Rectal smooth muscle tissue (tissue), 1 donor: ENCODE data around the gene ANXA2.

Experiments used
- H3K27ac ChIP-seq: one replicate; pipeline ENCODE4 v1.7.0; 2013; ENCODE audit warnings: low read depth, low read length, inconsistent platforms
- H3K27me3 ChIP-seq: one replicate; pipeline ENCODE4 v1.7.0; 2013; ENCODE audit warnings: low read length; ENCODE audit not compliant: control insufficient read depth, insufficient read depth
- H3K36me3 ChIP-seq: one replicate; pipeline ENCODE4 v1.7.0; 2013; ENCODE audit warnings: low read length; ENCODE audit not compliant: control insufficient read depth, insufficient read depth
- H3K4me1 ChIP-seq: one replicate; pipeline ENCODE4 v1.7.0; 2013; ENCODE audit warnings: low read length; ENCODE audit not compliant: control insufficient read depth, insufficient read depth
- H3K4me3 ChIP-seq: one replicate; pipeline ENCODE4 v1.7.0; 2013; ENCODE audit warnings: low read length
- H3K9ac ChIP-seq: one replicate; pipeline ENCODE4 v1.7.0; 2013; ENCODE audit warnings: low read length

ANXA2 gene

DNA sequence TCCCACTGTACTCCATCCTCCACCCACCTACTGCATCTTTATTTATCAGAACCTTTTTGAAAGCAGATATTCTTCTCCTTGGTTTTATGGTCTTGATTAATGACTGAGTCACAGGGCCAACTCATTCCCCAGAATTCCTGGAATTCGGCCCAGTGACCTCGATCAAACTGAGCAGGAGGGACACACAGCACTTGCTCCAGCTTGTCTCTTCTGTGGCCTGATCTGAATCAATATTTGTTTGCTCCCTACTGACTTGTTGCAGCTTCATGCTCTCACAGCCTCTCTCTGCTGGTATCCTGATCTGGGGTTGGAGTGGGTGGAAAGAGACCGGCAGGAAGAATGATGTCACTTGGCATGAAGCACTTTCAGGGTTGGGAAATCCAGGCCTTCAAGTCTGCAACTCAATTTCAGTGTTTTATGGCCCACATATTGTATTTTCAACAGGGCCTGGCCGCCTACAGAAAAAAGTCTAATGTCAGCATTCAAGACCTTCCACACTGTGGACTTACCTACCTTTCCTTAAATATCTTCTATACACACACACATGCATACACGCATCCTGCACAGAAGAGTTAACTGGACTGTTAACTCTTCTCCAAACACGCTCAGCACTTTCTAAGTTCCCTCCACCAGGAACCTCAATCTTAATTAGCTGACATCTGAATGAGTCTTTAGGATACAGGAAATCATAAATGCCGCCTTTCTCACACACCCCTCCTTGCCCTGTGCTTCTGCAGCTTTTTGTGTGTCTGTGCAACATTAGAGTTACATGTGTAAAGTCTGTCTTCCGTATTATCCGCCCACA, 4.6 kb downstream of the ANXA2 start:
- peaks cover 48% of the 10 kb centered on the region for H3K4me1 ChIP-seq
- H3K27me3 ChIP-seq = no peaks in the 10 kb centered on the region
- no peaks in the 10 kb centered on the region for H3K36me3 ChIP-seq
- H3K27ac ChIP-seq = peak overlapping the region; percentile 79
- H3K4me3 ChIP-seq = peak overlapping the region; percentile 14
- no peak overlapping the region for H3K9ac ChIP-seq

- Histone ChIP-seq H3K4me1 (peaks cover 48% of the 10 kb centered on the region), H3K9ac (no peak overlapping the region), H3K4me3 (no peak overlapping the region), H3K27ac (peak overlapping the region; percentile 79), H3K27me3 (no peaks in the 10 kb centered on the region), H3K36me3 (peaks cover under 1% of the 10 kb centered on the region)
Observed at GRCh38 chr15:60392601-60392985, 5.2 kb downstream of the ANXA2 start.

DNA sequence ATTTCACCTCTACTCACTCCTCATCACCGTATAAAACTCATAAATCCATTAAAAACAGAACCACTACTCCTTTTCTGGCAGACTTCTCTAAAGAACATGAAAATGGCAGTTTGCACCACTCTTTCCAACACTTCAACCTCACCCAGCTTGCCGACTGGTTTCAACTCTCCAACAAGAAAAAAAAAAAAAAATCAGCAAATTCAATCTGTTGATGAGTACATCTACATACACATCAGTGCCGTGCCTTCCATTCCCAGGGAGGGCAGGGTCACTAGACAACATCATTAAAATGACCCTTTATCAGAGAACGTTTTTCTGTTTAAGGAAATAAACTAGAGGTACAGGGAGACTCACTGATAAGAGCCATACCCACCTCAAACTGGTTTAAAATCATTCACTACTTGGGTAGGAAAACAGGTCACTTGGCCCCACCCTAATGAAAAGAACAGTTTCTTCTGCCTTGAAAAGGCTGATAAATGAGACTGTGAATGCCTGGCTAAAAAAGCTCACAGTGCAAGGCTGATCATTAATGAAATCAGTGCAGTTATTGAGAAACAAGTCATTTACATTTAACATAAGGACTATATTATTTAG, 6.0 kb downstream of the ANXA2 start:
- H3K36me3 ChIP-seq = peaks cover 2% of the 10 kb centered on the region
- H3K4me3 ChIP-seq = peak overlapping the region; percentile 19
- peak overlapping the region; percentile 11 for H3K9ac ChIP-seq
- peak overlapping the region; percentile 69 for H3K27ac ChIP-seq
- no peaks in the 10 kb centered on the region for H3K27me3 ChIP-seq
- H3K4me1 ChIP-seq = peaks cover 48% of the 10 kb centered on the region

GRCh38 chr15:60390871-60391501, 6.8 kb downstream of the ANXA2 start:
- Histone ChIP-seq H3K36me3 (peaks cover 2% of the 10 kb centered on the region), H3K27me3 (no peaks in the 10 kb centered on the region), H3K9ac (no peak overlapping the region), H3K4me1 (peaks cover 48% of the 10 kb centered on the region), H3K4me3 (peak overlapping the region; percentile 37), H3K27ac (peak overlapping the region; percentile 69)

DNA sequence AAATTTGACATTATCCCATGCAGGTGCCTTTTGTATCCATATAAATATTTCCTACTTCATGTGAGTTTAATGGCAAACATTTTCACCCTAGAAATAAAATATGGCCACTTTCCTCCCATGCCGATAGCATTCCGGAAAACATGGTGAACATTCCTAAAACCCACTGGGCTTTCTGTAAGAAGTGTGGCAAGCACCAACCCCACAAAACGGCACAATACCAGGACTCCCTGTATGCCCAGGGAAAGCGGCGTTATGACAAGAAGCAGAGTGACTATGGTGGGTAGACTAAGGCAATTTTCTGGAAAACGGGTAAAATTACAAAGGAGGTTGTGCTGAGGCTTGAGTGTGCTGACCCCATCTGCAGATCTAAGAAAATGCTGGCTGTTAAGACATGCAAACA, 7.6 kb downstream of the ANXA2 start:
- H3K4me1 ChIP-seq = peaks cover 45% of the 10 kb centered on the region
- H3K27me3 ChIP-seq = no peaks in the 10 kb centered on the region
- peak overlapping the region; percentile 69 for H3K27ac ChIP-seq
- no peak overlapping the region for H3K9ac ChIP-seq
- H3K36me3 ChIP-seq = peaks cover 2% of the 10 kb centered on the region
- peak overlapping the region; percentile 37 for H3K4me3 ChIP-seq

- Histone ChIP-seq H3K9ac (no peak overlapping the region), H3K27ac (no peak overlapping the region), H3K27me3 (no peaks in the 10 kb centered on the region), H3K36me3 (peaks cover 2% of the 10 kb centered on the region), H3K4me3 (peak overlapping the region; percentile 1), H3K4me1 (peaks cover 40% of the 10 kb centered on the region)
Observed at GRCh38 chr15:60389261-60390077, 8.3 kb downstream of the ANXA2 start.

- no peak overlapping the region for H3K27ac ChIP-seq
- no peak overlapping the region for H3K9ac ChIP-seq
- H3K4me1 ChIP-seq = peaks cover 22% of the 10 kb centered on the region
- peaks cover 10% of the 10 kb centered on the region for H3K36me3 ChIP-seq
- H3K4me3 ChIP-seq = no peak overlapping the region
- no peaks in the 10 kb centered on the region for H3K27me3 ChIP-seq
Observed at GRCh38 chr15:60387321-60387720, 10.5 kb downstream of the ANXA2 start.

DNA sequence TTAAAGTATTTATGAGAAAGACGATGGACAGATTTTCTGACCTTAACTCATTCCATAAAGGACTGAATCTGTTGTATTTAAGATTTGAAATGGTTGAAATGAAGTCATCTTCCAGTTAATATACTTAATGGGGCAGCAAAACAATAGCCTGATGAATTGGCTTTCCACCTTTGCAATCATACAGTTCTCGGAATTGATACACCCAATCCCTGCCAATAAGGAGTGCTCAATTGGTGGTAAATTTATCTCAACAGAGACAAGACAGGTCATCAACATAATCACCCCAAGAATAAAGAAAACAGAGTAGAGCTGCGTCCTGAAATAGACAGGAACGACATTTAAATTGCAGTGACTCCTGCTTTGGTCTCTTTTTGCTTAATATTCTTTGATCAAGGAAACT, 11.2 kb downstream of the ANXA2 start:
- no peak overlapping the region for H3K9ac ChIP-seq
- H3K27ac ChIP-seq = no peak overlapping the region
- H3K36me3 ChIP-seq = peaks cover 10% of the 10 kb centered on the region
- no peak overlapping the region for H3K4me3 ChIP-seq
- H3K27me3 ChIP-seq = no peaks in the 10 kb centered on the region
- H3K4me1 ChIP-seq = peaks cover 15% of the 10 kb centered on the region

DNA sequence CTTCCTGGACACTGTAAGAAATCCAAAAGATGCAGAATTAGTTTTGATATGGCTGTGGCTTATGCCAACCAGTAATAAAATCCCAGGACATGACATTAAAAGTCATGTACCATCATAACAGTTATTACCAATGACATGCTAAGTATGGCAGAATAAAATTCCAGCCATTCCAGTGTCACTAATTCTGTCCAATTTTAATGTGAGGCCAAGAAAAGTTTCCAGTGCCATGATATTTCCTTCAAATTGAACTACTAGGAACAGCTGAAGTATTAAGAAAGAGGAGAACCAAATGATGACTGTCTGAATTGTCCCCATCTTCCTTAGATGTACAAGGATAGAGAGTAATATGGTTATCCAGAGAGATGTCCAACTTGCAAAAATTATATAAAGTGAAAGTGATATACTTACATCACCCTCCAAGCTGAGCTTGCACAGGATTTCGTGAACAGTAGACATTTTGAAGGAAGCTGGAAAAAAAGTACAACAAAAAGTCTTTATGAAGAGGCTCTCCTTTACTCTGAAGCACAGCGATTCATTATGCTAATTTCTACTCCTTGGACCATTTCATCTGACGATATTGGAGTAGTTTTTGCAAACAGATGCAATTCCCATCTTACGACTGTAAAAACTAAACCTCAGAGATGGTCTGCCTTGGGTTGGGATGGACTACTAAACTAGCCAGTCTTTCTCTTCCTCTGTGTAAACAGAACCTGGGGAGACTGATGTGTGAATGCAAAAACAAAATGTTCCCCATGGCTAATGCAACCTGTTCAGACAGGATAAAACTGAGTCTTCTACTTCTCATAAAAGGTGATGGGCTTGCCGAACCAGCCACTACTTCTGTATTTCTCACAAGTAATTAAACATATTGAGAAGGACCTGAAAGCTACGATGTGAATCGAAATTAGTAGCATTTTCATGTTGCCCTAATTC, 11.9 kb downstream of the ANXA2 start:
- peaks cover 7% of the 10 kb centered on the region for H3K4me1 ChIP-seq
- H3K4me3 ChIP-seq = no peak overlapping the region
- H3K9ac ChIP-seq = no peak overlapping the region
- no peak overlapping the region for H3K27ac ChIP-seq
- H3K27me3 ChIP-seq = no peaks in the 10 kb centered on the region
- H3K36me3 ChIP-seq = peaks cover 10% of the 10 kb centered on the region

- Histone ChIP-seq H3K27me3 (no peaks in the 10 kb centered on the region), H3K9ac (no peak overlapping the region), H3K27ac (no peak overlapping the region), H3K36me3 (peaks cover 12% of the 10 kb centered on the region), H3K4me1 (peaks cover 3% of the 10 kb centered on the region), H3K4me3 (no peak overlapping the region)
Observed at GRCh38 chr15:60384526-60385126, 13.2 kb downstream of the ANXA2 start.

DNA sequence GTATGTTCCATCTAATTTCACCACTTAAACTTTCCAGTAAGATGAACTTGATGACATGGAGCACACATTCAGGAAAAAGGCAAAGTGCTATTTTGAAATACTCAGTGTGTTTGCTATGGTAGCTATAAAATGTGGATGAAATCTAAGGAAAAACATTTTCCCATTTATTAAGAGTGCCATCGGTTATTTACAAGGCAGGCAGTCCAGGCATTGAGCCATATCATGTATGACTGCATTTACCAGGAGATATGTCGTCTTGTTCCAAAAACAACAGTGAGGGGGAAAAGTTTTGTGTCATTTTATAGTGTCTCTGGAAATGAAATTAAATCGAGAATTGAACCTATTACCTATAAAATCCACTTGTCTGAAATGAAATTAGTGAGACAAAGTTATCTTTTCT, 13.7 kb downstream of the ANXA2 start:
- no peak overlapping the region for H3K4me3 ChIP-seq
- no peak overlapping the region for H3K27ac ChIP-seq
- H3K36me3 ChIP-seq = peaks cover 12% of the 10 kb centered on the region
- H3K9ac ChIP-seq = no peak overlapping the region
- H3K27me3 ChIP-seq = no peaks in the 10 kb centered on the region
- H3K4me1 ChIP-seq = peaks cover 3% of the 10 kb centered on the region
